Measurements from ENCODE around the gene NTNG1. TPM values are rescaled to one million over a fixed set of nuclear protein-coding genes. Genes with fewer than 3 reads are reported as not detected.

Gene NTNG1
- total and polyA plus RNA-seq, 2 of the 13 experiments (the other 11 are each of a cell fraction or from before 2014, with no cell fraction given): not detected

DNA sequence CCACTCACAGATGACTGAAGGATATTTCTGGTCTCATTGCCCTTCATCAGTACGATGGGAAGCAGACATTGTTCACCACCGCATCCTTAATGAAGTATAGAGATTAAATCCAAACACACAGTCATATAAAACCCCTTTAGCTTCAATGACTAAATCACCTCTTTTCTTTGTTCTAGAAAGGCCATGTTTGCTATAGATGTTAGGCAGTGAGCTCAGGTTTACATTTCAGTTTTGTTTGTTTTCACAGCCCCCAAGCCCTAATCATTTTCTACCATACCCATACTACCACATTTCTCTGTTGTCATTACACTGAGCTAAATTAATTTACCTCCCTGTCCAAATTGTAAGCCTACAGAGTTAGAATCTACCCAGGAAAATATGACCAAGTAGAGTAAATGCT is 385.1 kb downstream of the NTNG1 start (continued):
- TF ChIP-seq, protein P1, sequence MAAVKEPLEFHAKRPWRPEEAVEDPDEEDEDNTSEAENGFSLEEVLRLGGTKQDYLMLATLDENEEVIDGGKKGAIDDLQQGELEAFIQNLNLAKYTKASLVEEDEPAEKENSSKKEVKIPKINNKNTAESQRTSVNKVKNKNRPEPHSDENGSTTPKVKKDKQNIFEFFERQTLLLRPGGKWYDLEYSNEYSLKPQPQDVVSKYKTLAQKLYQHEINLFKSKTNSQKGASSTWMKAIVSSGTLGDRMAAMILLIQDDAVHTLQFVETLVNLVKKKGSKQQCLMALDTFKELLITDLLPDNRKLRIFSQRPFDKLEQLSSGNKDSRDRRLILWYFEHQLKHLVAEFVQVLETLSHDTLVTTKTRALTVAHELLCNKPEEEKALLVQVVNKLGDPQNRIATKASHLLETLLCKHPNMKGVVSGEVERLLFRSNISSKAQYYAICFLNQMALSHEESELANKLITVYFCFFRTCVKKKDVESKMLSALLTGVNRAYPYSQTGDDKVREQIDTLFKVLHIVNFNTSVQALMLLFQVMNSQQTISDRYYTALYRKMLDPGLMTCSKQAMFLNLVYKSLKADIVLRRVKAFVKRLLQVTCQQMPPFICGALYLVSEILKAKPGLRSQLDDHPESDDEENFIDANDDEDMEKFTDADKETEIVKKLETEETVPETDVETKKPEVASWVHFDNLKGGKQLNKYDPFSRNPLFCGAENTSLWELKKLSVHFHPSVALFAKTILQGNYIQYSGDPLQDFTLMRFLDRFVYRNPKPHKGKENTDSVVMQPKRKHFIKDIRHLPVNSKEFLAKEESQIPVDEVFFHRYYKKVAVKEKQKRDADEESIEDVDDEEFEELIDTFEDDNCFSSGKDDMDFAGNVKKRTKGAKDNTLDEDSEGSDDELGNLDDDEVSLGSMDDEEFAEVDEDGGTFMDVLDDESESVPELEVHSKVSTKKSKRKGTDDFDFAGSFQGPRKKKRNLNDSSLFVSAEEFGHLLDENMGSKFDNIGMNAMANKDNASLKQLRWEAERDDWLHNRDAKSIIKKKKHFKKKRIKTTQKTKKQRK (IDR thresholded peaks at IDR 0.05; ENCODE audit: low read length): no peak
- TF ChIP-seq SMAD3 (CRISPR knock-in tag; IDR thresholded peaks at IDR 0.05) (no peak), ZNF558 (CRISPR knock-in tag; IDR thresholded peaks at IDR 0.05; ENCODE audit: borderline replicate concordance) (no peak; the same call in 1 of the 2 replicates), NR2C2 (CRISPR knock-in tag; IDR thresholded peaks at IDR 0.05; ENCODE audit: borderline replicate concordance) (no peak), CBX5 (CRISPR knock-in tag; IDR thresholded peaks at IDR 0.05; ENCODE audit: borderline replicate concordance) (no peak), ZFP62 (CRISPR knock-in tag; IDR thresholded peaks at IDR 0.05) (no peak), ZNF350 (CRISPR knock-in tag; IDR thresholded peaks at IDR 0.05; ENCODE audit: borderline replicate concordance, low read depth) (no peak), SOX13 (IDR thresholded peaks at IDR 0.05) (no peak), SOX13 (CRISPR knock-in tag; conservative IDR thresholded peaks at IDR 0.05 in 1 of 2, IDR thresholded peaks at IDR 0.05 in 1 of 2) (peak in 1 of 2 experiments; percentile 75; a peak in 2 of 4 replicates), SMARCC2 (IDR thresholded peaks at IDR 0.05) (no peak), MEIS2 (CRISPR knock-in tag; IDR thresholded peaks at IDR 0.05) (no peak), ZNF143 (CRISPR knock-in tag; IDR thresholded peaks at IDR 0.05) (no peak), KLF12 (CRISPR knock-in tag; IDR thresholded peaks at IDR 0.05; ENCODE audit: borderline replicate concordance) (peak; percentile 2; the same call in 1 of the 2 replicates), RAD21 (CRISPR knock-in tag; IDR thresholded peaks at IDR 0.05) (no peak), NR2F6 (IDR thresholded peaks at IDR 0.05) (no peak), NR2F6 (CRISPR knock-in tag; IDR thresholded peaks at IDR 0.05) (peak; percentile 28; the same call in 1 of the 2 replicates)
- TF ChIP-seq, protein P2, sequence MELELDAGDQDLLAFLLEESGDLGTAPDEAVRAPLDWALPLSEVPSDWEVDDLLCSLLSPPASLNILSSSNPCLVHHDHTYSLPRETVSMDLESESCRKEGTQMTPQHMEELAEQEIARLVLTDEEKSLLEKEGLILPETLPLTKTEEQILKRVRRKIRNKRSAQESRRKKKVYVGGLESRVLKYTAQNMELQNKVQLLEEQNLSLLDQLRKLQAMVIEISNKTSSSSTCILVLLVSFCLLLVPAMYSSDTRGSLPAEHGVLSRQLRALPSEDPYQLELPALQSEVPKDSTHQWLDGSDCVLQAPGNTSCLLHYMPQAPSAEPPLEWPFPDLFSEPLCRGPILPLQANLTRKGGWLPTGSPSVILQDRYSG (CRISPR knock-in tag; IDR thresholded peaks at IDR 0.05): no peak
- TF ChIP-seq, protein P3, sequence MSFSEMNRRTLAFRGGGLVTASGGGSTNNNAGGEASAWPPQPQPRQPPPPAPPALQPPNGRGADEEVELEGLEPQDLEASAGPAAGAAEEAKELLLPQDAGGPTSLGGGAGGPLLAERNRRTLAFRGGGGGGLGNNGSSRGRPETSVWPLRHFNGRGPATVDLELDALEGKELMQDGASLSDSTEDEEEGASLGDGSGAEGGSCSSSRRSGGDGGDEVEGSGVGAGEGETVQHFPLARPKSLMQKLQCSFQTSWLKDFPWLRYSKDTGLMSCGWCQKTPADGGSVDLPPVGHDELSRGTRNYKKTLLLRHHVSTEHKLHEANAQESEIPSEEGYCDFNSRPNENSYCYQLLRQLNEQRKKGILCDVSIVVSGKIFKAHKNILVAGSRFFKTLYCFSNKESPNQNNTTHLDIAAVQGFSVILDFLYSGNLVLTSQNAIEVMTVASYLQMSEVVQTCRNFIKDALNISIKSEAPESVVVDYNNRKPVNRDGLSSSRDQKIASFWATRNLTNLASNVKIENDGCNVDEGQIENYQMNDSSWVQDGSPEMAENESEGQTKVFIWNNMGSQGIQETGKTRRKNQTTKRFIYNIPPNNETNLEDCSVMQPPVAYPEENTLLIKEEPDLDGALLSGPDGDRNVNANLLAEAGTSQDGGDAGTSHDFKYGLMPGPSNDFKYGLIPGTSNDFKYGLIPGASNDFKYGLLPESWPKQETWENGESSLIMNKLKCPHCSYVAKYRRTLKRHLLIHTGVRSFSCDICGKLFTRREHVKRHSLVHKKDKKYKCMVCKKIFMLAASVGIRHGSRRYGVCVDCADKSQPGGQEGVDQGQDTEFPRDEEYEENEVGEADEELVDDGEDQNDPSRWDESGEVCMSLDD (CRISPR knock-in tag; IDR thresholded peaks at IDR 0.05; ENCODE audit: borderline replicate concordance): 0 out of 2 replicates have a peak, but pooled peaks have one; percentile 9
- TF ChIP-seq, protein P4, sequence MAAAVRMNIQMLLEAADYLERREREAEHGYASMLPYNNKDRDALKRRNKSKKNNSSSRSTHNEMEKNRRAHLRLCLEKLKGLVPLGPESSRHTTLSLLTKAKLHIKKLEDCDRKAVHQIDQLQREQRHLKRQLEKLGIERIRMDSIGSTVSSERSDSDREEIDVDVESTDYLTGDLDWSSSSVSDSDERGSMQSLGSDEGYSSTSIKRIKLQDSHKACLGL (CRISPR knock-in tag; IDR thresholded peaks at IDR 0.05): no peak
- TF ChIP-seq, protein P5, sequence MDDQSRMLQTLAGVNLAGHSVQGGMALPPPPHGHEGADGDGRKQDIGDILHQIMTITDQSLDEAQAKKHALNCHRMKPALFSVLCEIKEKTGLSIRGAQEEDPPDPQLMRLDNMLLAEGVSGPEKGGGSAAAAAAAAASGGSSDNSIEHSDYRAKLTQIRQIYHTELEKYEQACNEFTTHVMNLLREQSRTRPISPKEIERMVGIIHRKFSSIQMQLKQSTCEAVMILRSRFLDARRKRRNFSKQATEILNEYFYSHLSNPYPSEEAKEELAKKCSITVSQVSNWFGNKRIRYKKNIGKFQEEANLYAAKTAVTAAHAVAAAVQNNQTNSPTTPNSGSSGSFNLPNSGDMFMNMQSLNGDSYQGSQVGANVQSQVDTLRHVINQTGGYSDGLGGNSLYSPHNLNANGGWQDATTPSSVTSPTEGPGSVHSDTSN (CRISPR knock-in tag; IDR thresholded peaks at IDR 0.05; ENCODE audit: borderline replicate concordance): no peak
- TF ChIP-seq, protein P6, sequence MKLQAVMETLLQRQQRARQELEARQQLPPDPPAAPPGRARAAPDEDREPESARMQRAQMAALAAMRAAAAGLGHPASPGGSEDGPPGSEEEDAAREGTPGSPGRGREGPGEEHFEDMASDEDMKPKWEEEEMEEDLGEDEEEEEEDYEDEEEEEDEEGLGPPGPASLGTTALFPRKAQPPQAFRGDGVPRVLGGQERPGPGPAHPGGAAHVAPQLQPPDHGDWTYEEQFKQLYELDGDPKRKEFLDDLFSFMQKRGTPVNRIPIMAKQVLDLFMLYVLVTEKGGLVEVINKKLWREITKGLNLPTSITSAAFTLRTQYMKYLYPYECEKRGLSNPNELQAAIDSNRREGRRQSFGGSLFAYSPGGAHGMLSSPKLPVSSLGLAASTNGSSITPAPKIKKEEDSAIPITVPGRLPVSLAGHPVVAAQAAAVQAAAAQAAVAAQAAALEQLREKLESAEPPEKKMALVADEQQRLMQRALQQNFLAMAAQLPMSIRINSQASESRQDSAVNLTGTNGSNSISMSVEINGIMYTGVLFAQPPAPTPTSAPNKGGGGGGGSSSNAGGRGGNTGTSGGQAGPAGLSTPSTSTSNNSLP (IDR thresholded peaks at IDR 0.05; ENCODE audit: low read depth, low read length): peak; percentile 73
